A673 (cell line): ENCODE results near the gene KIAA0825. TPM values are rescaled to one million over a fixed set of nuclear protein-coding genes. Genes with fewer than 3 reads are reported as not detected.
A peak's percentile ranks its signal among the peaks of the same experiment; 100 is the strongest.

Experiments
- BruUV-seq: library from RNA; stranded (reverse); fragments of 400-500 nt; replicated peaks from 2 replicates; lab custom pipeline; 2021; lab: Mats Ljungman, UMichigan
- CTCF ChIA-PET: fragments of 300-600 bp; sonication (Branson Sonifier 250); formaldehyde crosslinking; loops from one replicate; lab custom pipeline; 2022; ENCODE audit warnings: antibody characterized with exemption; lab: Charles Lee
- POLR2A ChIA-PET: fragments of 300-600 bp; sonication (Branson Sonifier 250); formaldehyde crosslinking; loops from one replicate; lab custom pipeline; 2022; ENCODE audit warnings: antibody characterized with exemption; ENCODE audit not compliant: low non-redundant PET; lab: Charles Lee
- DNase-seq: peaks from one replicate; pipeline ENCODE4 v3.0.0-alpha.2; 2015; ENCODE audit warnings: low spot score
- H3K27ac ChIP-seq: fragments of 200-600 bp; sonication (generic); 2 replicates; pipeline ENCODE4 v1.5.1; 2016; ENCODE audit warnings: mixed run types, low read depth, mild to moderate bottlenecking, mixed read lengths, antibody characterized with exemption, low read length; ENCODE audit not compliant: poor library complexity, severe bottlenecking
- H3K27me3 ChIP-seq: fragments of 200-600 bp; sonication (generic); replicated peaks from 2 replicates; pipeline ENCODE4 v1.6.1; 2017; ENCODE audit warnings: mixed run types, low read depth, mild to moderate bottlenecking, mixed read lengths, antibody characterized with exemption, low read length; ENCODE audit not compliant: insufficient read depth, poor library complexity
- H3K36me3 ChIP-seq: fragments of 200-600 bp; sonication (generic); 2 replicates; pipeline ENCODE4 v1.6.1; 2016; ENCODE audit warnings: mixed run types, mild to moderate bottlenecking, mixed read lengths, antibody characterized with exemption, low read length; ENCODE audit not compliant: insufficient read depth, poor library complexity, severe bottlenecking
- H3K4me1 ChIP-seq: fragments of 200-600 bp; sonication (generic); 2 replicates; pipeline ENCODE4 v1.6.1; 2017; ENCODE audit warnings: mixed run types, mild to moderate bottlenecking, mixed read lengths, antibody characterized with exemption, low read length; ENCODE audit not compliant: insufficient read depth, poor library complexity, severe bottlenecking
- H3K4me3 ChIP-seq: fragments of 200-600 bp; sonication (generic); 2 replicates; pipeline ENCODE4 v1.5.1; 2016; ENCODE audit warnings: low read depth, mixed run types, mild to moderate bottlenecking, mixed read lengths, low read length; ENCODE audit not compliant: poor library complexity, severe bottlenecking
- H3K9me3 ChIP-seq: fragments of 200-600 bp; sonication (generic); 2 replicates; pipeline ENCODE4 v1.6.1; 2016; ENCODE audit warnings: mixed run types, low read depth, mild to moderate bottlenecking, mixed read lengths, antibody characterized with exemption, low read length; ENCODE audit not compliant: poor library complexity, severe bottlenecking
- EZH2 ChIP-seq: fragments of 200-600 bp; sonication (generic); IDR thresholded peaks from 2 replicates; pipeline ENCODE4 v1.6.1; 2017; ENCODE audit warnings: borderline replicate concordance, low read depth, mild to moderate bottlenecking, mixed read lengths, antibody characterized with exemption, low read length; ENCODE audit not compliant: poor library complexity, severe bottlenecking
- intact Hi-C: fragments of 100-400 bp; cut with micrococcal nuclease; formaldehyde crosslinking; loops from one replicate; pipeline ENCODE4 v1.10.0; 2022; ENCODE audit not compliant: unreplicated experiment
- total RNA-seq: library from RNA; stranded (reverse); gene quantifications from 2 replicates; pipeline ENCODE4 v1.2.3, GENCODE V29; 2021
- TF ChIP-seq, protein P1 (sequence below): fragments of 300-800, 200-600 bp; sonication (generic); conservative IDR thresholded peaks from 2 replicates; pipeline ENCODE4 v1.5.1; 2017; ENCODE audit warnings: low read depth, mild to moderate bottlenecking, antibody characterized with exemption, low read length, moderate library complexity, mixed read lengths

The KIAA0825 gene
- total RNA-seq, 1 experiment from 2014 or later: 1.2 TPM

DNA sequence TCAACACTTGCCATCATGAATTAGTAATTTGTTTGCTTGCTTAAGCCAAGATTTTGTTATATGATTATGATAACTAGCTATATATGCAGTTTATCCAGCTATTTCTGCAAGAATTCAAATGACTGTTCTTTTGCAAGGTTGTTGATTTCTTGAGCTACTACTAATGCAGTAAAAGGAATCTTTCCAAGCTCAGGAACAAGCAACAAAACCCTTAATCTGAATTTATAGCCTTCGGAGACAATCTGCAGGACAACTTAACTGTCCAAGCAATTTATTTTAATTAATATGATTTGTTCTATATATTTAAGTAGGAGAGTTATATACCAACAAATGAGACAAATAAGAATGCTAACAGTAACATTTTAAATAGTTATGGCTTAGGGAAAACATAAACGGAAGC, 450.3 kb downstream of the KIAA0825 start:
- no peaks in the 10 kb centered on the region for H3K36me3 ChIP-seq
- POLR2A ChIA-PET: no interaction called here
- H3K9me3 ChIP-seq: no peaks in the 10 kb centered on the region
- no peak for DNase-seq
- intact Hi-C loops: no loop called here
- H3K4me3 ChIP-seq: no peak overlapping the region
- CTCF ChIA-PET: no interaction called here
- TF ChIP-seq, protein P1, sequence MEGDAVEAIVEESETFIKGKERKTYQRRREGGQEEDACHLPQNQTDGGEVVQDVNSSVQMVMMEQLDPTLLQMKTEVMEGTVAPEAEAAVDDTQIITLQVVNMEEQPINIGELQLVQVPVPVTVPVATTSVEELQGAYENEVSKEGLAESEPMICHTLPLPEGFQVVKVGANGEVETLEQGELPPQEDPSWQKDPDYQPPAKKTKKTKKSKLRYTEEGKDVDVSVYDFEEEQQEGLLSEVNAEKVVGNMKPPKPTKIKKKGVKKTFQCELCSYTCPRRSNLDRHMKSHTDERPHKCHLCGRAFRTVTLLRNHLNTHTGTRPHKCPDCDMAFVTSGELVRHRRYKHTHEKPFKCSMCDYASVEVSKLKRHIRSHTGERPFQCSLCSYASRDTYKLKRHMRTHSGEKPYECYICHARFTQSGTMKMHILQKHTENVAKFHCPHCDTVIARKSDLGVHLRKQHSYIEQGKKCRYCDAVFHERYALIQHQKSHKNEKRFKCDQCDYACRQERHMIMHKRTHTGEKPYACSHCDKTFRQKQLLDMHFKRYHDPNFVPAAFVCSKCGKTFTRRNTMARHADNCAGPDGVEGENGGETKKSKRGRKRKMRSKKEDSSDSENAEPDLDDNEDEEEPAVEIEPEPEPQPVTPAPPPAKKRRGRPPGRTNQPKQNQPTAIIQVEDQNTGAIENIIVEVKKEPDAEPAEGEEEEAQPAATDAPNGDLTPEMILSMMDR: no peak
- no peak for TF ChIP-seq EZH2
- no peak overlapping the region for H3K27ac ChIP-seq
- H3K27me3 ChIP-seq: no peaks in the 10 kb centered on the region
- no TSS peak for BruUV-seq
- no peaks in the 10 kb centered on the region for H3K4me1 ChIP-seq

- no TSS peak for BruUV-seq
- DNase-seq: no peak
- Histone ChIP-seq H3K36me3 (no peaks in the 10 kb centered on the region), H3K27me3 (no peaks in the 10 kb centered on the region), H3K4me3 (no peak overlapping the region), H3K27ac (no peak overlapping the region), H3K4me1 (no peaks in the 10 kb centered on the region), H3K9me3 (no peaks in the 10 kb centered on the region)
- CTCF ChIA-PET: no interaction called here
- no peak for TF ChIP-seq EZH2
- TF ChIP-seq, protein P1: no peak
- POLR2A ChIA-PET: no interaction called here
- intact Hi-C loops: no loop called here
Measured at GRCh38 chr5:94161801-94162200, 456.6 kb downstream of the KIAA0825 start.

- intact Hi-C loops: no loop called here
- TF ChIP-seq, protein P1: peak; percentile 25; the same call in 1 of the 2 replicates
- TF ChIP-seq EZH2: no peak
- no peak overlapping the region for H3K4me3 ChIP-seq
Measured at GRCh38 chr5:94159144-94159543, 459.3 kb downstream of the KIAA0825 start.

More at GRCh38 chr5:94159144-94159543, 459.3 kb downstream of the KIAA0825 start:
- DNase-seq: peak; percentile 9
- POLR2A ChIA-PET: no interaction called here
- CTCF ChIA-PET: interaction anchor here (0.5 to 1.1 kb wide), 2 partner anchors 23 to 534 kb away, joined by 4 read pairs; no protein-coding TSS in a partner anchor
- Histone ChIP-seq H3K27ac (no peak overlapping the region), H3K27me3 (no peaks in the 10 kb centered on the region), H3K9me3 (no peaks in the 10 kb centered on the region), H3K36me3 (no peaks in the 10 kb centered on the region), H3K4me1 (no peaks in the 10 kb centered on the region)
- BruUV-seq: no TSS peak
